ENCODE measurements around the gene FAM180B.
A peak's percentile ranks its signal among the peaks of the same experiment; 100 is the strongest.

FAM180B gene

GRCh38 chr11:47570651-47571356, 15.7 kb upstream of the FAM180B start:
- no peak for DNase-seq

GRCh38 chr11:47571357-47571729, 15.1 kb upstream of the FAM180B start:
- no peak for DNase-seq

- DNase-seq: no peak
These were observed 14.6 kb upstream of the FAM180B start for GRCh38 chr11:47571895-47572294.

GRCh38 chr11:47572715-47573255, 13.7 kb upstream of the FAM180B start:
- no peak for DNase-seq

- DNase-seq: no peak
These were observed 13.2 kb upstream of the FAM180B start for GRCh38 chr11:47573321-47573720.

GRCh38 chr11:47577460-47578041, 8.9 kb upstream of the FAM180B start:
- no peak for DNase-seq

- peak; percentile 95 for DNase-seq
These were observed 7.7 kb upstream of the FAM180B start, which contains the start of the genes KBTBD4 and NDUFS3 for GRCh38 chr11:47578524-47579494. Gene KBTBD4 (minus strand): TSS chr11:47578970. CDS start chr11:47578951, 19 bp downstream. Gene NDUFS3 (plus strand): TSS chr11:47579074. CDS start chr11:47579092, 18 bp downstream.

GRCh38 chr11:47583844-47584243, 2.6 kb upstream of the FAM180B start:
- no peak for DNase-seq

- DNase-seq: peak; percentile 33
These were observed 700 bp downstream of the FAM180B start for GRCh38 chr11:47587039-47587716.

GRCh38 chr11:47587723-47588326, 1.3 kb downstream of the FAM180B start:
- DNase-seq: peak; percentile 88

GRCh38 chr11:47589118-47589517, 2.6 kb downstream of the FAM180B start:
- DNase-seq: no peak

GRCh38 chr11:47589584-47589976, 3.1 kb downstream of the FAM180B start:
- no peak for DNase-seq

- no peak for DNase-seq
These were observed 3.7 kb downstream of the FAM180B start for GRCh38 chr11:47589977-47590861.

GRCh38 chr11:47591764-47592163, 5.3 kb downstream of the FAM180B start:
- peak; percentile 76 for DNase-seq

GRCh38 chr11:47592251-47592650, 5.8 kb downstream of the FAM180B start:
- no peak for DNase-seq

- DNase-seq: no peak
These were observed 6.5 kb downstream of the FAM180B start for GRCh38 chr11:47592970-47593369.

GRCh38 chr11:47593492-47593933, 7.0 kb downstream of the FAM180B start:
- DNase-seq: no peak

GRCh38 chr11:47593934-47594855, 7.7 kb downstream of the FAM180B start, which contains the start of gene C1QTNF4:
Gene C1QTNF4 (minus strand): TSS chr11:47594411. CDS start chr11:47590810, 3,601 bp downstream.
- DNase-seq: no peak

- DNase-seq: peak; percentile 25
These were observed 8.6 kb downstream of the FAM180B start for GRCh38 chr11:47595029-47595428.

- DNase-seq: no peak
These were observed 9.5 kb downstream of the FAM180B start for GRCh38 chr11:47595967-47596366.

All from hematopoietic multipotent progenitor cell treated with erythropoietin and hydrocortisone succinate and interleukin-3 and kit ligand, for 4 days (in vitro differentiated cells).